NCI-H345 treated with DMSO at 0.1 percent for 48 hours (cell line): Measurements from ENCODE around the gene KIAA2012.

ENCODE experiments used
- DNase-seq: peaks from one replicate; lab custom pipeline; 2025; ENCODE audit not compliant: unreplicated experiment; lab: John Stamatoyannopoulos, UW

KIAA2012 gene

DNA sequence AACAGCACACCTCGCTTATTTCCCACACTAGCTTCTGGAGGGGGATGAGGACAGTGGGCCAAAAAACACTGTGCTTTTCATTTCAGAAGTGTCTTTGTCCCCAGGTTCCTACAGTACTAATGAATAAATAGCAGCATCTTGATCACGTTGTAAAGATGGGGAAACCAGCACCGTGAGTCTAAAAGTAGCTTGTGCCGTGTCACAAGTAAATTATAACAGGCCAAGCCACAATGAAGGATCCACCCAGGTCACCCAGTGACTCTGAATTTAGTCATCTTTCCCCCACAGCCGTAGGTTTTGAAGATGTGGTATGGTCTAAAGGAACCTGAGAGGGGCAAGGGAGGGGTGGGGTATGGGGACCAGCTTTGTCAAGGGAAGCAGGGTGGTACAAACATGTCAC, 30.6 kb upstream of the KIAA2012 start:
- no peak for DNase-seq

DNA sequence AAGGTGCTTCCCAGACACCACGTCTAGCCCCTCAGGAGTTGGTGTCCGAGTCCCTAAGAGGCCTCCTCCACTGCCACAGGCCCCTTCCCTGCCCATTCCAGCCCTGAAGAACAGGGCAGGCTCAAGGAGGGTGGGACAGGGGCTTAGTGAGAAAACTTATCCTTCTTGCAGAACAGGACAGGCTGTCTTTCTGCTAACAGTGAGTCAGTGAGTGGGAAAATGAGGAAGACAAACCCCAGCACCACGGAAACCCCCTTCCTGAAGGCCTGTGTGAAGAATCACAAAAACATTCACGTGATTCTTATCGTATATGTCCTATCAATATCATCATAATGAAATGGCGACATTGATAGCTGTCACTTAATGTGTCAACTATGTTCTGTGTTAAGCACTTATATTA, 29.6 kb upstream of the KIAA2012 start:
- no peak for DNase-seq

DNA sequence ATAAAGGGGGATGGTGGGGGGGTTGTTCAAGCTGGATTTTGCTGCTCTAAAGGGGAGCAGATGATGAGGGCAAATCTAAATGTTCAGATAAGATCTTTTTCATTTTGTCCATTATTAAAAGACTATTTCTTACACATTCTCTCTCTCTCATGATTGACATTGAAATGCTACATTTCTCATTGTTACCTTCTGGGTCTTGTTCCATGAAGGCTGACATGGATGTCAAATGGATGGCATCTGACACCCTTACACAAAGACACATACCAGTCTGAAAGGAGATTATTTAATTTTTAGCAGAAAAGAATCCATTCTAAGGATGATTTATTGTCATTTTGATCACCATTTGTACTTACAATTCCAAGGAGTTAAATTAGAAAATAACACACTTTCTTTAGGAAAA, 28.3 kb upstream of the KIAA2012 start:
- no peak for DNase-seq

DNA sequence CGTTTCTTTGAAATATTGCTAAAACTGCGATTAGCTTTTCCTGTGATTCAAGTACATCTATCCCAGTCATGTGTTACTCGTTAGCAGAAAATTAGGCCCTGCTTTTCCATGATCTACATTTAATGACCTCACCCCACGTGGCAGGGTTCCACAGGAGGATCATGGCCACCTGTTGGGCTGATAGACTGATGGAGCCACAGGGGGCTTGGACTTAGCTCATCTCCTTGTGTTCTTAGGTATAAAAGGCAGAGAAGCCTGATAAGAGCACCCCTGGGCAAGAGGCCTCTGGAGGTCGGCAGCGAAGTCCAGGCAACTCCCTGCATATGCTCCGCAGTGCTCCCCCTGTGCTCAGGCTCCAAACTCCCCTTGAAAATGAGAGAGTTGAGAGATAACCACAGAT, 26.5 kb upstream of the KIAA2012 start:
- DNase-seq: no peak

DNA sequence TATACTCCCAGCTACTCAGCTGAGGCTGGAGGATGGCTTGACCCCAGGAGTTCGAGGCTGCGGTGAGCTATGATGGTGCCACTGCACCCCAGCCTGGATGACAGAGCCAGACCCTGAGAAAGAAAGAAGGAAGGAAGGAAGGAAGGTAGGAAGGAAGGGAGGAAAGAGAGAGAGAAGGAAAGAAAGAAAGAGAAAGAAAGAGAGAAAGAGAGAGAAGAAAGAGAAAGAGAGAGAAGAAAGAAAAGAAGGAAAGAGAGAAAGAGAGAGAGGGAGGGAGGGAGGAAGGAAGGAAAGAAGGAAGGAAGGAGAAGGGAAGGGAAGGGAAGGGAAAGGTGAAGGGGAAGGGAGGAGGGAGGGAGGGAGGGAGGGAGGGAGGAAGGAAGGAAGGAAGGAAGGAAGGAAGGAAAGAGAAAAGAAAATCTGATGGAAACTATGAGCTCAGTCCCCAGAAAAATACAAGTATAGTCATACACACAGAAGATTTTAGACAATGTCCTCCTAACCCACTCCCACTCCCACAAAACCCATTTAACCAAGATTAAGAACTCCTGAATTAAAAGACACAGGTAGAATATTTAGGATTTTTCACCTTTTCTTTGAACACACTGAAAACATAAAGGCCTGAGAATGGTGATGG, 23.8 kb upstream of the KIAA2012 start:
- DNase-seq: no peak

DNA sequence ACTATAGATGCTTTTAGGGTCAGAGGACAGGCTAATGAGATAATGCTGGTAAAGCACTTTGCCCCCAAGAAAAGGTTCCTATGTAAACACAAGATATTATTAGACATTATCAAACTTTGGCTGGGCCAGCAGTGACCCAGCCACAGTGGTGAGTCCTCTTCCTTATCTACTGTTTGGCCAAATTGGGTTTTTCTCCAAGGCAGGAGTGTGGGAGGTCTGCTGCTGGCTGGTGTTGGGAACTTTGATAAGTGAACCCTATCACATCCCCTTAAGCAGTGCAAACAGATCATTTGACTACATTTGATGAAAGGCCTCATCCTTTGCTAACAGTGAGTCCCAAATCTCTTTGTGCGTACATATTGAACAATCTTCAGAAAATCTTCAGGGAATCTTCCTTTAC, 23.2 kb upstream of the KIAA2012 start:
- no peak for DNase-seq

DNA sequence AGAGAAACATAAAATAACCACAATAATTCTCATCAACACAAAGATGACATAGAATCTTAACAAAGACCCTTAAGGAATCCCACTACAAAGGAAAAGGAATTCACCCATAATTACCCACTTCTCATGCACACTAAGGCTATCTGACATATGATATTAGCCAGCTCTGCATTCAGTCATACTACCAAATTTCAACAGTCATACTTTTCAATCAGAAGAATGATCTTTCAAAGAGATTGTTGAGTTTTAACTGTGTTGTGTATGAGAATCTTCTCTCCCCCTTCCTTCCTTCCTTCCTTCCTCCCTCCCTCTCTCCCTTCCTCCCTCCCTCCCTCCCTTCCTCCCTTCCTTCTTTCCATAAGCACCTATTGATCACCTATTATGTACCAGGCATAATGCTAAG, 22.4 kb upstream of the KIAA2012 start:
- DNase-seq: no peak

DNA sequence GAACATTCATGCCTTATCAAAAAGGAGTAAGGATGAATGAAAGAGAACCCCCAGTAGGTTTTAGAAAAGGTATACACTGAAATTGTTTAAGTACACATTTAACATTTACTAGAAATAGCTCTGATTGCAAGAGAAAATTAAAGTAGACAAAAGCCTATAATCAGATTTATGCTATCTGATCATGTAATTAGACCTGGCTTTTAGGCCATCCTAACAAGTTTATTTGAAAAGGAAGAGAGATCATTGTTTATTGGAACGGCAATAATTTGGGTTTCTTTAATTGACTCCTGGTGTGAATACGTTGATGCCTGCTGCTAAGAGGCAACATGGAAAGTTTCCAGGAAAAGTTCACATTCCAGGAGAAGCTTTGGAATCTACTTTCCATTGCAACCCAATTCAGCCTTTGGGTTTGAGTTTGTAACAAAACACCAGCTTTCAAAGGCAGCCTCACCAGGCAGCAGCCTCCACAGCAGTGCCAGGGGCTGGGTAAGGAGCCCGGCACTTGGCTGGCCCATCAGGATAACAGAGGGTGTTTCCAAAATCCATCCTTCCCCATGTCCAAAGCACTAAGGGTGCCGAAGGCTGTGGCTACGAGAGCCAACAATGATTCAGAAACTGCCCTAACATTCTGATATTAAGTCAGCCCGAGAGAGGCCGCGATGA, 21.4 kb upstream of the KIAA2012 start:
- no peak for DNase-seq

DNA sequence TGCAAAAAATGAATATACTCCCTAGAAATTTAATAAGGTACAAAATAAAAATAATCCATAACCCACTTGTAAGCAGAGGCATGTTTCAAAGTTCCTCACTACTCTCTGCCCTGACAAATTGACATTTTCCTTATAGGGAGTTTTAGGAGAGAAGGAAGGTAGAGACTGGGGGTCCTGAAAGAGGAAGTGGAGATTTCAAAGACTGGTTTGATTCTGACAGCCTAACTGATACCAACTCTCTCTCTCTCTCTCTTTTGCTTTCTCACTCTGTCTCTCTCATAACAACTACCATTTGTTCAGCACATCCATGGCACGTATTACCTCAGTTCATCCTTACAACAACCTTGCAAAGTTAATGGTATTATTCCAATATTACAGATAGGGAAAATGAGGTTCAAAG, 20.8 kb upstream of the KIAA2012 start:
- DNase-seq: no peak

DNA sequence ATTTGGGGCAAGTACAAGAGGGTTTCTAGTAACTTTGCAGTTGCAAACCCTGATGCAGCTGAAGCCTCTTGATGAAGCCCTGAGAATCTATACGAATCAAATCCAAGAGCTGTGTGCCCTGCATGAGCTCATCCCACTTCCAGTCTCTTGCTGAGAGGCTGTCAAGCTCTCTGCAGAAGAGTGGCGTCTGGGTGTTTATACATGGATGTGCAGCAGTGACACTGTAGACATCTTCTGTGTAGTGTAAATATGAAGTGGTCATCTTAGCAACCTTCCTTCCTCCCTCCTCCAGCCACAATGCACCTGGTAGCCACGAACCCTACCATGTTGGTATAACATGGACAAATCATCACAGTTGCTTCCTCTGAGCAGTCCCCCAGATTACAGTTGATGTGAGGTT, 18.4 kb upstream of the KIAA2012 start:
- no peak for DNase-seq

DNA sequence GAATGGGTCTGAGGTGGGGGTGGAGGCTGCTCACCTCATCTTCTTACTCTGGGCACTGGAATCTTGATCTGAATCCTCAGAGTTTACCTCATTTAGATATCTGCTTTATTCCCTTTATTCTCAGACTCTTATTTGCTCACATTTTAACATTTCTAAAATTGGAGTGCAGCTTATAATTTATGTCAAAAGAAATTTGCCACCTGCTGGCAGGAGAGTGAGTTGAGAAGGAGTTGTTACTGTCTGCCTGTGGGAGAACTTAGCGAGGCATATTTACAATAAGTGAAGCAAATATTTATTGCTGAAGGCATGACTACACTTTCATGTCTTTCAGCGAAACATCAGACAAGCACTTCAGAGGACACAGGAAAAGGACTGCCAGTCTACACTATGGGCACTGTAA, 16.4 kb upstream of the KIAA2012 start:
- DNase-seq: no peak

DNA sequence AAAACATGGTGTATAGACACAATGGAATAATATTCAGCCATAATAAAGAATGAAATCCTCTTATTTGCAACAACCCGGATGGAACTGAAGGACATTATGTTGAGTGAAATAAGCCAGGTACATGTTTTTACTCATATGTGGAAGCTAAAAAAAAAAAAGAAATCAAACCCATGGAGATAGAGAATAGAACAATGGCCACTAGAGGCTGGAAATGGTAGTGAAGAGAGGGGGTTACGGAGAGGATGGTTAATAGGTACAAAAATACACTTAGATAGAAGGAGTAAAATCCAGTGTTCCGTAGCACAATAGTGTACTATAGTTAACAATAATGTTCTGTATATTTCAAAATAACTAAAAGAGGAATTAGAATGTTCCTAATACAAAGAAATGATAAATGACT, 12.8 kb upstream of the KIAA2012 start:
- no peak for DNase-seq

DNA sequence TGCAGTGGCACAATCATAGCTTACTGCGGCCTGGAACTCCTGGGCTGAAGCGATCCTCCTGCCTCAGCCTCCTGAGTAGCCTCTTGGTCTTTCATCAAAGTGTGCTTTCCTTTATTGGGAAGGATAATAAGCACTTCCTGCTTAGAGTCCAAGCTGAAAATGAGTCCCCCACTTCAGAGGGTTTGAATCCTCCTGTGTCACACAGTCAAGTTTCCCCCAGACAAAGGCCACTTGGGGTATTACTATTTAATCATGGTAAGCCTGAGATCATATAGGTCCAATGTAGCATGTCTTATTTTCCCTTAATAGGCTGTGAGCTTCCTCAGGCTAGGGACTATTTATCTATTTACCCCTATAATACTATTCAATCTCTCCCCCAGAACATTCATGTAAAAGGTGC, 11.4 kb upstream of the KIAA2012 start:
- no peak for DNase-seq

DNA sequence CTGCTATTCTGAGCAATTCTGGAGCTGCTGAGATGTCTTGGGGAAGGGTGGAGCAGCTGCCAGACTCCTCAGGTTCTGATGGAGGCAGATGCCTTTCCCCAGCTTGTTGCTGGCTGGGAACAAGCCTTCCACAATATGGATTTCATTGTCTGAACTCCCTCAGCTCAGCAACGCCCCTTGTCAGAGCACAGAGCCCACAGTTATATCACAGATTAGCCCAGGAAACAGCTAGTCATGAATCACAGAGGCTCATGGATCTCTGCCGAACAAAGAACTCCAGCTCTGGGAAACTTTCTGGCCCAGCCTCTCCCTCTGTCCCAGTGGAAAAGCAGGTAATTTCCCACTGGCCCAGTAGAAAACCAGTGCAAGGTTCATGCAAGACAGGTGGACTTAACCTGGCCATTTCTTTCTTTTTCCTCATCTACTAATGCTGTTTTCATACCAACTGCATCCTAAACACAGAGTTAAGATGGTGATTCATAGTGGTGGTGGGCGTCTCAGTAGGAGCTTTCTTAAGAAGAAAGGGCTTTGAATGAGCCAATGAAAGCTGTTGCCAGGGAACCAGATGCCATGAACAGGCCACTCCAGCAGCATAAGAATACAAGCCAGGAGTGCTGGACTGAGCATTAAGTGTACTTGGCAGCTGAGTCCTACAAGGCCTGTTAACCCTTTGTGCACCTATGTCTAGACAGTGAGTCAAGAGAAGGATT, 8.7 kb upstream of the KIAA2012 start:
- no peak for DNase-seq

DNA sequence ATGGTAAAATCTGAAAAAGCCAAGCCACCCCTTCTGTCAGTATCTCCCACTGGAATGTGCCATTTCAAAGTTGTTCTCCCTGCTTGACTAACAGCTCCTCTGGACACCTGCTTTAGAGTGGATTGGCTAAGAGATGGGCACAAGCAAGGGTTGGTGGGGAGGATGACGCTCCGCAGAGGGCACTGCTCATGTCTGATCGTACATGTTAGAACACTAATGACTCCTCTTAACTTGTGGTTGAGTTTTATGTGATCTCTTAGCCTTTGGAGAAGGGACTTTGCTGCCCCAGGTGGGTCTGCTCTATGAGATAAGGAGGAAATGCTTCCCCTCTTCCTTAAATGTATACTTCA, 8.2 kb upstream of the KIAA2012 start:
- DNase-seq: no peak

DNA sequence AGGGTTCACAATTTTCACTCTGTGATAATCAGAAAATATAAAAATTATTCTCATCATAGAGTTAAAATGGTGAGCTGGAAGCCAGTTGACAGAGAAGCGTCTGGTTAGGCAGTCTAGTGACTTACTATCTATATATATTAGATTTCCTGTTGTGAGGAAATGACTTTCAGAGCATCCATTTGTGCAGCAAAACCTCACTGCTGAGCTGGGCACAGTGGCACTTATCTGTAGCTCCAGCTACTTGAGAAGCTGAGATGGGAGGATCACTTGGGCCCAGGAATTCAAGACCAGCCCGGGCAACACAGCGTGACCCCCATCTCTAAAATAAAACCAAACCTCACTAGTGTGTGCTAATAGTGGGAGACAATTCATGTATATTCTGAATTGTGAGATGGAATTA, 7.2 kb upstream of the KIAA2012 start:
- DNase-seq: no peak

DNA sequence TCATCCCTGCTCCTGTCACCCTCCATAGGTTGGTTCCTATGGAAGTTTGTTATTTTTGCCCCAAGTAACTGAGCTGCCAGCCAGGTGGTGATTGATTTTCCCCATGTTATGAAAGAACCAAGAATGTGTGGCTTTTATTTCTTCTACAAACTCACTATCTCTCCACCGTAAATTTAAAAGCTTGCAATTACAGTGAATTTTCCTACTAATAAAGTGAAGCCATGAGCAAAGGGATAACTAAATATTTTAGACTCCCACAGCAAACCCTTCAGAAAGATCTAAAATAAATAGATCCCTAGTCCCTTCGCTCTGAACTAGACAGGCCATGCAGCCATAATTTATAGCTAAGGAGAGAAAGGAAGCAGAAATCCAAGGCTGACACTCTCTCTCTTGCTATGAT, 6.2 kb upstream of the KIAA2012 start:
- no peak for DNase-seq

DNA sequence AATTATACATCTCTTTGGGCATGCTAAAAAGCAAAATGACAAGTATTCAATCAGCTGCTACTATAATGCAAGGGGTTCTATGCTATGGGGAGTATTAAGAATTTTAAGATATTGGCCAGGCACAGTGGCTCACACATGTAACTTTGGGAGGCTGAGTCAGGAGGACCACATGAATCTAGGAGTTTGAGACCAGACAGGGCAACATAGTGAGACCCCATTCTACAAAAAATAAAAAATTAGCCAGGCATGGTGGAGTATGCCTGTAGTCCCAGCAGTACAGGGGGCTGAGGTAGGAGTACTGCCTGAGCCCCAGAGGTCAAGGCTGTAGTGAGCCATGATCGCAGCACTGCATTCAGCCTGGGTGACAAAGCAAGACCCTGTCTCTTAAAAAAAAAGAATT, 5.5 kb upstream of the KIAA2012 start:
- DNase-seq: no peak

DNA sequence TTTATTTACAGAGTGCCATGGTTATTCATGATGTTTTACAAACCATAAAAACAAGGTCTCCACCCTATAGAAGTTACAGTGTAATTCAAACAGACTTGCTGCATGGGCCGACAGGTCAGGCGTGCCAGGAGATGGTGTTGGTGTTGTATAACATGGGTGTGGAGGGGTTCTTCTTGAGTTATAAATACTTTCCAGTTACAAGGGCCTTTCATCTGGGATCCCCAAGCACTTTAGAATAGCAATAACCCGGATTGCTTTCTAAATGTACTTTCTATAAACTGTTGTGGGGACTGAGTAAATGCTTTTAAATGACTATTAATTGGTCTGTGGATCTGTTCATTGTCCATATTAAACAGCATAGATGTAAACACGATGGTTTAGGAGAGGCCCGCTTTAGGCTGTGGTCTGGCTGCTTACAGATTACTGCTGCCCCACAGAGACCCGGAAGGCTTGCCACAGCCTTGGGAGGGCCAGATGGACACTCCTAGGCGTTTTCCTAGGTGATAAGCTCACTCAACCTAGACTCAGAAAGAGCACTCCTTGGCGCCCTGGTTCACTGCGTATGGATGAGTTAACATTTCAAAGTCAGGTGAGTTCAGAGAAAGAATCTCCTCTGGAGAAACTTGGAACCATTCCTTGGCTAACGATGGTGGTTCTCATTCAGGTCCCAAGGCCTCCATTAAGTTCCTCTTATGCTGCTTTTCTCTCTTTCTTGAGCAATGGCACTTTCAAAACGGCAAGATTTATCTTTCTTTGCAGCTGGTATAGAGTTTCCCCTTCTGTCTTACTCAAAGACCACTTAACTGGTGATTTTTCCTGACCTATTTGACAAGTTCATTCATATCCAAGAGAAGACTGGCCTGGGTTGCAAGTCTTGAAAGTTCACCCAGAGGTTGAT, 3.6 kb upstream of the KIAA2012 start:
- DNase-seq: no peak

DNA sequence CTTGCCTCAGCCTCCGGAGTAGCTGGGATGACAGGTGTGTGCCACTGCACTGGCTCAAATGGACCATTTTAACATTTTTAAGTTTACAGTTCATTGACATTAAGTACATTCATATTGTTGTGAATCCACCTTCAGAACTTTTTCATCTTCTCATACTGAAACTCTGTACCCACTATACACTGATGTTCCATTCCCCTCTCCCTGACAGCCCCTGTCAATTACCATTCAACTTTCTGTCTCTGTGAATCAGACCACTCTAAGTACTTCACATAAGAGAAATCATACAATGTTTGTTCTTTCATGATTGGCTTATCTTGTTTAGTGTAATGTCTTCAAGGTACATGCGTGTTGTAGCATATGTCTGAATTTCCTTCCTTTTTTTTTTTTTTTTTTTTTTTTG, 1.9 kb upstream of the KIAA2012 start:
- DNase-seq: no peak

DNA sequence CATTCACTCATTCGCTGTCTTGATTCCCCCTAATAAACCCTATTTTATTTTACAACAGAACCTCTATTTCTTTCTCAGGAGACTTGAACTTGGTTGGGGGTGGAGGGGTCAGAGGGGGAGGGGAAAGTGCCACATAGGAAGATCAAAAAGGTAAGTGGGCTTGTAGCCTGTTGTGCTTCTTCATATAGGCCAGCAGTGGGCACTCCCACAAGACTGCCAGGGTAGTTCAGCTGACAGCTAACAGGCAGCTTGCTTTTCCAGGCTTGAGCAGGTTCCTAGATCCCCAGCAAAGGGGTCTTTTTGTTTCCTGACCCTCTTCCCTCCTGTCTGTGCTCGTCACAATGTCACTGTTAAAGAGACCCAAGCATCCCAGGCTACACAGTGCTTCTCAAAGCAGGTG, 829 bp upstream of the KIAA2012 start:
- DNase-seq: no peak

DNA sequence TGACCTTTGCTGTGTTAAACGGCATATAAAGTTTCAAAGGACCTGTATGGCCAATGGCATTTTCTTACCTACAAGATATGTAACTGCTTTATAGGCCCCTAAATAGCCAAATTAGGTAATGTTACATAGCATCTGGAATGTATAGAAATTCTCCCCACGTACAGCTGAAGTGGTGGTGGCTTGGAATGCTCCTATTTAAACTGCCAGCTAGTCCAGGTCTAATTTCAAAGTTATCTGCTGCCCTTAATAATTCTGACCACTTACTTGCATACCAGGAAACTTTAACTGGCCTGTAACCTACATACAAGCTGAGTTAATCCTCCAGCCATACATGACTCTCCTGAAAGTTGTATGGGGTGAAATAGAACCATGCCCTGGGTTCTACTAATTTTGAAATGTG, 1.3 kb downstream of the KIAA2012 start:
- no peak for DNase-seq
